HG03135 (cell line): Measurements from ENCODE around the gene COX8A.
A peak's percentile ranks its signal among the peaks of the same experiment; 100 is the strongest.
"Not testable (repeated sequence)": the region's sequence is repeated elsewhere in the genome, so short reads cannot be mapped to it uniquely, and the experiment has no call there.

Experiments used
- ATAC-seq: cut with Tn5 transposase; IDR thresholded peaks from one replicate; pipeline ENCODE4 v1.9.1; 2021; ENCODE audit warnings: mild to moderate bottlenecking, moderate library complexity; ENCODE audit not compliant: unreplicated experiment

The COX8A gene

DNA sequence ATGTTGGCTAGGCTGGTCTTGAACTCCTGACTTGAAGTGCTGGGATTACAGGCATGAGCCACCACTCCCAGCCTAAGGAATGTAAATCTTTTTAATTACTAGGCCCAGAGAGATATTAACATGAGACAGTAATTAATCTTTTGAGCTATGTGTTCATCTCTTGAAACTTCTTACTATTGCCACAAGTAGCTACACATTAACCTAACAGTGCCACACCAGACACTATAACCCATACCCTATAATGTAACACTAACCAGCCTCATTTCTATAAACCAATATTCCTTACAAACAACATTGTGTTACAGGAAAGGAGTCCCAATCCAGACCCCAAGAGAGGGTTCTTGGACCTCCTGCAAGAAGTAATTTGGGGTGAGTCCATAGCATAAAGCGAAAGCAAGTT, 8.0 kb upstream of the COX8A start:
- no peak for ATAC-seq

DNA sequence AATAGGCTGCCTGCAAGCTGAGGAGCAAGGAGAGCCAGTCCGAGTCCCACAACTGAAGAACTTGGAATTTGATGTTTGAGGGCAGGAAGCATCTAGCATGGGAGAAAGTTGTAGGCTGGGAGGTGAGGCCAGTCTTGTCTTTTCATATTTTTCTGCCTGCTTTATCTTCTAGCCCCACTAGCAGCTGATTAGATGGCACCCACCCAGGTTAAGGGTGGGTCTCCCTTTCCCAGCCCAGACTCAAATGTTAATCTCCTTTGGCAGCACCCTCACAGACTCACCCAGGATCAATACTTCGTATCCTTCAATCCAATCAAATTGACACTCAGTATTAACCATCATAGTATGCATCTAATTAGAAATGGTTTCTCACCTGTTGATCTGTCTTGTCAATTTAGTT, 5.0 kb upstream of the COX8A start:
- no peak for ATAC-seq

DNA sequence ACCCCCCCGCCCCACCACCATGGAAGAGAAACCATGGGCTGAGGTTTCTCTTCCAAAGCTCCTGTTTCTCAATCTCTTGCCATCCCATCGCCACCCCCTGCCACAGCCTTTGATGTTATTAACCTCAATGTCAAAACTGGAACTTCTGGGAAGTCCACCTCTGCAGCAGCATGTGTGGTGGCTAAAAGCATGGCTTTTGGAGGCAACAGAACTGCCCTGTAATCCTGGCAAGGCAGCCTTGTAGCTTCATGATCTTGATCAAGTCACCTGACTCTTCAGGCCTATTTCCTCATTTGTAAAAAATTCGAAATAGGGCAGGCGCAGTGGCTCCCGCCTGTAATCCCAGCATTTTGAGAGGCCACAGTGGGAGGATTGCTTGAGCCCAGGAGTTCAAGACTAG, 3.5 kb upstream of the COX8A start:
- no peak for ATAC-seq

DNA sequence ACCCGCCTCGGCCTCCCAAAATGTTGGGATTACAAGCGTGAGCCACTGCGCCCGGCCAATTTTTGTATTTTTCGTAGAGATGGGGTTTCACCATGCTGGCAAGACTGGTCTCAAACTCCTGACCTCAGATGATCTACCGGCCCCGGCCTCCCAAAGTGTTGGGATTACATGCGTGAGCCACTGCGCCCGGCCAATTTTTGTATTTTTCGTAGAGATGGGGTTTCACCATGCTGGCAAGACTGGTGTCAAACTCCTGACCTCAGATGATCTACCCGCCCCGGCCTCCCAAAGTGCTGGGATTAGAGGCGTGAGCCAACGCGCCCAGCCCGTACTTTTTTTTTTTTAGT, 535 bp upstream of the COX8A start:
- ATAC-seq = not testable (repeated sequence)

DNA sequence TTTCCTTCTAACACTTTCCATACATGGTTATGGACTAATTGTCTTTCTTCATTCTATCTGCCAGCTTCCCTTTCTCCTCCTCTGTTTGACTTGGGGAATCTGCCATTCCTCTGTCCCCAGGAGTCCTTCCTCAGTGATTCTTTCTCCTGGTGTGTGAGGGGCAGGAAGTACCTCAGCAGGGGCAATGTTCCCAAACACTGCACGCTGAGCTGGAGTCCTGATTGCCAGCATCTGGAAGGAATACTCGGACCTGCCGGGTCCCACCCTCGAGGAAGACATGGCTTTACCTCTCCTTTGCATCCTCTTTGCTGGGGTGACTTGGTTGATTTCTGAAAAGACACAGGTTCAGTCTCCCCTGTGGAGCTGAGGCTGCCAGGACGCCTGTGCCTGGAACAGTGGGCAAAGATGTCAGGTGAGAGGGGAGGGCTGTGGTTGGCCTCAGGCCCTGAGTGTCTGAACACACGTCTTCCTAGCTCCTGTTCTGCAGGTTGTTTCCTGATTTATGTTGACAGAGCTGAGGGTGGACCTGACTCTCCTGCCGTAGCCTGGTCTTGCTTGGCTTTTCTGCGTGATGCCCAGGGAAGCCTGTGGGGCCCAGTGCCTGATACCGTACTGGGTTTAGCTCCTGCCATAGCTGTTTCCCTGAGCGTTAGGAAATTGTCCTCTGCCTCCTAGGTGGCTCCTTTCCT, 4.3 kb downstream of the COX8A start:
- no peak for ATAC-seq

DNA sequence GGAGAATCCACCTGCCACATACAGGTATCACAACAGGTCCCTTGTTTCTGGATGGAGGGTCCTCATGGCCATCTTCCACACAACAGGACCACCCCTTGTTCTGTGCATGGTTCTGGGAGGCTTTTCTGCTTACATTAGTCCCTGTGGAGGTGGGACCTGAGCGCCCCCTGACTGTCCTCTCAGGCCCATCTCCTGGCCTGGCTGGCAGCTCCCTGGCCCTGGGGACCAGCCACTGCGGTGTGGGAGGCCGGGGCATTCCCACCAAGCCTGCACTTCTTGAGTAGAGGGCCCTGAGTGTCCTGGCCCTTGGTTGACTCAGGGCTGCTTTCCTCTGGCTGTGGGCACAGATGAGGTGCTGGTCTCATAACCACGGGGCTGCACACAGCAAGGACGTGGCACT, 5.0 kb downstream of the COX8A start:
- no peak for ATAC-seq

DNA sequence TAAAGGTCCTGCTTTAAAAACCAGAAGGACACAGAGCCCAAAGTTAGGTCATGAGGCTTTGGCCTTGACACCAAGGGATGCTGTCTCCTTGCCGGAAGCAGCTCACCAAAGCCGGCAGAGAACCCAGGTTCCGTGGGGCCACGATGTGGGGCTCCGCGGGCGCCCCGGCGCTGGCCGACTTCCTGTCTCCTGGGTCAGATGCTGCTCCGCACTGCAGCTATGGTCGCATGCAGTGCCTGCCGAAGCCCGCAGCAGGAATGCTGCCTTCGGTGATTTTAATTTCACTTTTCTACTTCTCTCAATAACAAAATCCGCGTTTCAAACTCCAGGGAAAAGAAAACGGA, 11.4 kb downstream of the COX8A start:
- peak; percentile 36 for ATAC-seq

DNA sequence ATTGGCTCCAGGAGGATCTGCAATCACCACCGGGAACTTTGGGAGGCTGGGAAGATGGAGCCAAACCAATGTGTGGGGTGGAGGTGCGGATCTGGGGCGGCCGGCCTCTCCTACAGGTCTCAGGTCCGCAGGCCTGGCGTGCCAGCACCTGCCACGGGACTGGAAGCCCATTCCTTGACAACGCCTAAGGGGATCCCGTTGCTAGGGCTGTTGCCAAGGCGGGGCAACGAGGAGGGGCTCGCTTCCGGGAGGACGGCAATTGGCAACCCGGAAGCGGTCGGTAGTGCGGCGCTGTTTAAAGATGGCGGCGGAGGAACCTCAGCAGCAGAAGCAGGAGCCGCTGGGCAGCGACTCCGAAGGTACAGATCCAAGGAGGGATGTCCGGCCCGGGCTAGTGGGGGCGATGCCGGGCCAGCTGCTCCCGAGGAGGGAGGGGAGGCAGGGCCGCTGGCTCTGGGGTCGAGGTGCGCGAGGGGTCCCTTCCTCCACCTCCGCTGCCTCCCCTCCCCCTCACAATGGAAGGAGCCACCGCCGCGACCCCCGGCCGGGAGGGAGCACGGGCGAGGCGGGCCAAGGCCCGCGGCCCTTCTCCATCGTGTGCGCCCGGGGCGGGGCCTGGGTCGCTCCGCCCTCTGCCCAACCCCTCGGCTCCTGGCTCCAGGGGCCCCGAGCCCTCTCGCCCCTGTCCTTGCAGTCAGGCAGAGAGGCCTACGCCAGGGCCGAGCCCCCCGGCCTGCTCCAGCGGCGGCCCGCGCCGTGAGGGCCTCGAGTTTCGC, 11.9 kb downstream of the COX8A start, which contains the start of gene OTUB1:
OTUB1 (plus strand) TSS at position 283 of the 776 bp plus-strand sequence; CDS start at position 302, 19 bp downstream.
- ATAC-seq = peak; percentile 79

DNA sequence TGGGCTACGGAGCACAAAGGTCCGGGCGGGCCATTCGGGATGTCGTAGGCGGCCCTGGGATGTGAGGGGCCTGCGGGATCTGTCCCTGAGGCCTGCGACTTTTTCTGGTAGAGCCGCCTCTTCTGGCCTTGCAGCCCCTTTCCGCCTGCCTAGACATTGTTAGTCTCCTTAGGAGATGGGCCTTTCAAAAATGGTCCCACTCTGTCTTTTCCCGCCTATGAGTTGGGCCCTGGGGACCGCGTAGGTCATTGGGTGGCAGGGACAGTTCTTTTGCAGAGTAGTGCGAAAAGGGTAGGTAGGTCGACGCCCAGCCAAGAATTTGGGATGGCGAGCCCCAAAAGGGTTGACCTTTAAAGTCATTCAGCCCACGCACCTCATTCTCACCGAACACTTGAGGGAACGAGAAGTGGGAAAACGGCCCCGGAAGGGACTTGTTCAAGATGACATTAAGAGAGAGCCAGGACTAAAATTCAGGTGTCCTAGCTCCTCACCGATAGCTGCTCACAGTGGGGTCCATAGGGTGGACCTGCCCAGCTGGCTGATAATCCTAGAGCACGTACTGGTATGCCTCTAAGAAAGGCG, 12.6 kb downstream of the COX8A start:
- ATAC-seq = no peak

DNA sequence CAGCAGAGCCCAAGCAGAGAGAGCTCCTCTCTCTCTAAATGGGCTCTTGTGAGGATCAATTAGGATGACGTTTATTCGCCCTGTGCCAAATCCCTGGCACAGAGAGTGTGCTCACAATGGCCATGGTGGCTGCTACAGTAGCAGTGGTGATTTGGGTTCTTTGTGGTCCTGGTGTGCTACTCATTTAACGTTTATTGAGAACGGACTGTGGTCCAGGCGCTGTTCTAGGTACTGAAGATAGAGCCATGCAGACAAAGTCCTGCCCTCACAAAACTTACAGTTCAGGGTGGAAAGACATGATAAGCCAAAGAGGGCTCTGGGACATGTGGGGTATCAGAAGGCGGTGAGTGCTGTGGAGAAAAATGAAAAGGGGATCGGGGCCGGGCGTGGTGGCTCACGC, 17.1 kb downstream of the COX8A start:
- ATAC-seq = no peak

DNA sequence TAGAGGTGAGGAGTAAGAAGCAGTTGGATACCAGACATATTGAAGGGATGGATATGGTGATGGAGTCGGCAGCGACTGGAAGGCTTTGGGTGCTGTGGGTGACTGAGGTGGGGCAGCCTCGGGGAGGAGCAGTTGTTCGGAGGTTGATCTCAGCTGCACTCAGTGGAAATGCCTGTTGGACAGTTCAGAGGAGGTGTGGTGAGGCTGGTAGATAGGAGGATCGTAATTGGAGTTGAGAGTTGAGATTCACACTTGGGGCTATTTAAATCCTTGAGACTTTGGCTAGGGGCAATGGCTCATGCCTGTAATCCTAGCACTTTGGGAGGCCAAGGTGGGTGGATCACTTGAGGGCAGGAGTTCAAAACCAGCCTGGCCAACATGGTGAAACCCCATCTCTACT, 18.7 kb downstream of the COX8A start:
- no peak for ATAC-seq

DNA sequence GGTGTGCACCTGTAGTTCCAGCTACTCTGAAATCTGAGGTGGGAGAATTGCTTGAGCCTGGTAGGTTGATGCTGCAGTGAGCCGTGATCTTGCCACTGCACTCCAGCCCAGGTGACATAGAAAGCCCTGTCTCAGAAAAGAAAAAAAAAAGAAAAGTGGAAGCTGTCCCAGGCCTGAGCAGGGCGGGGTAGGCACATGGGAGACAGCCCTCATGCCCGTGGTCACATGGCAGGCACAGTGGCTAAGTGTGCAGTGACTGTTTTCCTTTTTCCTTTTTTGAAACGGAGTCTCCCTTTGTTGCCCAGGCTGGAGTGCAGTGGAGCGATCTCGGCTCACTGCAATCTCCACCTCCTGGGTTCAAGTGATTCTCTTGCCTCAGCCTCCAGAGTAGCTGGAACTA, 19.6 kb downstream of the COX8A start:
- no peak for ATAC-seq

DNA sequence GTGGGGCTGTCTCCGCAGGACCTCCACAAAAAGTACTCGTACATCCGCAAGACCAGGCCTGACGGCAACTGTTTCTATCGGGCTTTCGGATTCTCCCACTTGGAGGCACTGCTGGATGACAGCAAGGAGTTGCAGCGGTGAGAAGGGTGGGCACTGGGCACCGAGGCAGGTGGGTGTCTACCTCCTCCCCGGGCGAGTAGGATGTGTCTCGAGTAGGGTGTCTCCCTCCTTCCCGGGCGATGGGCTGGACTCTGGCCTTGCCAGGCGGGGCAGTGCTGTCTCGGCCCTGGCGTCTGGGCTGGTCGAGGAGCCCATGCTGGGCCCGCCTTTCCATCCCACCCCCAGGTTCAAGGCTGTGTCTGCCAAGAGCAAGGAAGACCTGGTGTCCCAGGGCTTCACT, 22.1 kb downstream of the COX8A start:
- ATAC-seq = no peak

DNA sequence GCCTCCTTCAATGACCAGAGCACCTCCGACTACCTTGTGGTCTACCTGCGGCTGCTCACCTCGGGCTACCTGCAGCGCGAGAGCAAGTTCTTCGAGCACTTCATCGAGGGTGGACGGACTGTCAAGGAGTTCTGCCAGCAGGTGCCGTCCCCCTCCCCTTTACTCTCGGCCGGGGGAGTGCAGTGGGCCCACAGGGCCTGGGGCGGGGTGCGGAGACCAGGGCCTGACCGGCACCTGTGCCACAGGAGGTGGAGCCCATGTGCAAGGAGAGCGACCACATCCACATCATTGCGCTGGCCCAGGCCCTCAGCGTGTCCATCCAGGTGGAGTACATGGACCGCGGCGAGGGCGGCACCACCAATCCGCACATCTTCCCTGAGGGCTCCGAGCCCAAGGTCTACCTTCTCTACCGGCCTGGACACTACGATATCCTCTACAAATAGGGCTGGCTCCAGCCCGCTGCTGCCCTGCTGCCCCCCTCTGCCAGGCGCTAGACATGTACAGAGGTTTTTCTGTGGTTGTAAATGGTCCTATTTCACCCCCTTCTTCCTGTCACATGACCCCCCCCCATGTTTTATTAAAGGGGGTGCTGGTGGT, 22.8 kb downstream of the COX8A start:
- no peak for ATAC-seq

DNA sequence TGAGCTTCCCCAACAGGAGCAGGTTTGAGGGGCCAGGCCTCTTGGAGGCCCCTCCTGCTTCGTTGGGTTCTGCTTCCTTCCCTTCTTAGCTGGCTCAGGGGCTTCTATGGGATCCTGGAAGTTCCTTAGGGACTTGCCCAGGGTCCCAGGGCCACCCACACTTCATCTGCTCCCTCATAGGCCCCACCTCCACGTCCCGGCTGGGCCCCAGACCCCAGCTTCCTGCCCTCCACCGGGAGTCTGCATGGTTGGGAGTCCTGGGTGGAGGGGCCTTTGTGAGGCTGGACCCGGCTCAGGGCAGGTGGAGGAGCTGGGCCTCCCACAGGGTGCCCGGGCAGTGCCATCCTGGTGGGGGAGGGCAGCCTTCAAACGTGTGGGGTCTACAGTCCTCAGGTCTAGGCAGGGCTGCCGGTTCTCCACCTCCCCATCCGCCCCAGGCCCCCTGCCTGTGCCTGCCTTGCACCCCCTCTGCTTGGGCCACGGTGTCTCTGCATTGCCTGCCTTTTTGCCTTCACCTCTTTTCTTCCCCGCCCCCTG, 23.4 kb downstream of the COX8A start:
- no peak for ATAC-seq

DNA sequence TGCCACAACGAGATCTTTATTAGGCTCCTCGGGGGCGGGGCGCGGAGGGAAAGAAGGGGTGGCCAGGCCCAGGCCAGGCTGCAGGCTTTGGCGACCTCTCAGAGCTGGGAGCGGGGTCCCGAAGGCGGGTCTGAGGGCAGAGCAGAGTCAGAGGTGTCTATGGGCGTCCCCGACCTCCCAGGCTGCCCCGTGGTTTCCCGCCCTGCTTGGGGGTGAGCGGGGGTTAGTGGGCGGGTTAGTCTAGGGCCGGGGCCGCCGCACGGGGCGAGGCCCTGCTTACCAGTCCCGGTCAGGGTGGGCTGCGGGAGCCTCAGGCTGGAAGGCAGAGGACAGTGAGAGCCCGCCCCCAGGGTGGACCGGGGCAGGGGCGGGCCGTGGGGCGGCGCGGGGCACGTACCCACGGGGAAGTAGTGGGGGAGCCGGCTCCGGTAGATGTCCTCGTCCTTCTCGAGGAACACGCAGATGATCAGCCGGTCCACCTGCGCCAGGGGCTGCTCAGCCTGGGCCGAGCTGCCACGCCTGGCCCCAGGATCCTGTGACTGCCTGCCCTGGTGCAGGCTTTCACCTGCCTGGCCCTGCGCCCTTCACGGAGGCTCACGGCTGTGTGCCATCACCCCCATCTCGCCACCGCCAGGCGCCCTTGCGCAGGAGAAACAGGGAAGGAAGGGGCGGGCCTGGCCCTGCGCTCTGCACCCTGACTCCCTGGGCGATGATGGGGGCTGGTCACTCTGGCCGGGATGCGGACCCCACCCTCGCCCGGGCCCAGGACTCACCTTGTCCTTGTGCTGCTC, 24.3 kb downstream of the COX8A start:
- ATAC-seq = no peak

DNA sequence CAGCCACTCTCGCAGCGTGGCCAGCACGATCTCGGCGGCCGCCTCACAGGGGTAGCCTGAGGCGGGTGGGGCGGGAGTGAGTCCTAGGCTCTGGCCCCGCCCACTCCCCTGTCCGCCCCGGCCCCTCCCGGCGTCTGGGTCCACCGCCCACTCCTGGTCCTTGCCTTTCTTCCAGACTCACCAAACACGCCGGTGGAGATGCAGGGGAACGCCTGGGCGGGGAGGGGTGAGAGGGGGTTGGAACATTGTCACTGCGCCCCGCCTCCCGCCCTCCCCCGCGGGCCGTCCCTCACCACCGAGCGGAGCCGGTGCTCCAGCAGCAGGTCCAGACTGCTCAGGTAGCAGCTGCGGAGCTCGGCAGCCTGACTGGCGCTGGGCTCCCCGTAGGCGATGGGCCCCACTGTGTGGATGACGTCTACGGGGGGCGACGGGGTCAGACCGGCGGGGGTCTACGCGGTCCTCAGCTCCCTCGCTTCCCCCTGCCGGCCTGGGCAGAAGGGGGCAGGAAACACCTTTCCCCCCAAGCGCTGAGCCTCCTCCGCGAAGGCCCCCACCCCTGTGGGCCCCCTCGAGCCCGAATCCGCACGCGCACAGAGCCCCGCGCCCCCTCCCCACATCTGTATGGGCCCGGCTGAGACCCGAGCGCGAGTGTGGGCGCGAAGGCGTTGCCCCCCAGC, 25.1 kb downstream of the COX8A start:
- ATAC-seq = no peak

DNA sequence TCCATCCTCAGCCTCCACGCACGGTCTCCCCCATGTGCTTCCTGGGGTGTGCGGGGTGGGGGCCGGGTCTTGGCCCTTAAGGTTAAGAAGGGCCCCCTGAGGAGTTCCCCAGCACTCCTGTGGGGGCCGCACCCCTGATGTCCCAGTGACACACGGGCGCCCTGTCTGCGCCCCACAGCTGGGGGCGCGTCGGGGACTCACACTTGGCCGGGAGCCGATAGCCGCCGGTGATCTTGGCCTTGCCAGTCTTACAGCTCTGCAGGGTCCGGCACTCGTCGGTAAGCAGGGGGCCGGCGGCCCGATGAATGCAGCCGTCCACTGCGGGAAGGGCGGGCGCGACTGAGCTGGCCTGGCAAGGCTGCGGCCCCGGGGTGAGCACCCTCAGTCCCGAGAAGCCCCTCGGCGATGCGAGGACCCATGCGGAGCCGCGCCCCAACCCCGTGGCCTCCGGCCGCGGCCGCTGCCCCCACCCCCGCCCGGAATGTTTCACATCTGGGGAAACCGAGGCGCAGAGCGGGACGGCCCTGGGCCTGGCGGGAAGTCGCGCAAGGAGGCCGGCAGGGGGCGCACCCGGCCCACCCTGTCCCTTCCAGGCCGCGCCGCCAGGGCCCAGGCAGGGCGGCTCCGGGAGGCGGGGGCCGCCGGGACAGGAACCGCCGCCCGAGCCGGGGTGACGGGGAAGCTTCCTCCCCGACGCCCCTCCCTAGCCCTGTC, 25.8 kb downstream of the COX8A start:
- ATAC-seq = no peak

DNA sequence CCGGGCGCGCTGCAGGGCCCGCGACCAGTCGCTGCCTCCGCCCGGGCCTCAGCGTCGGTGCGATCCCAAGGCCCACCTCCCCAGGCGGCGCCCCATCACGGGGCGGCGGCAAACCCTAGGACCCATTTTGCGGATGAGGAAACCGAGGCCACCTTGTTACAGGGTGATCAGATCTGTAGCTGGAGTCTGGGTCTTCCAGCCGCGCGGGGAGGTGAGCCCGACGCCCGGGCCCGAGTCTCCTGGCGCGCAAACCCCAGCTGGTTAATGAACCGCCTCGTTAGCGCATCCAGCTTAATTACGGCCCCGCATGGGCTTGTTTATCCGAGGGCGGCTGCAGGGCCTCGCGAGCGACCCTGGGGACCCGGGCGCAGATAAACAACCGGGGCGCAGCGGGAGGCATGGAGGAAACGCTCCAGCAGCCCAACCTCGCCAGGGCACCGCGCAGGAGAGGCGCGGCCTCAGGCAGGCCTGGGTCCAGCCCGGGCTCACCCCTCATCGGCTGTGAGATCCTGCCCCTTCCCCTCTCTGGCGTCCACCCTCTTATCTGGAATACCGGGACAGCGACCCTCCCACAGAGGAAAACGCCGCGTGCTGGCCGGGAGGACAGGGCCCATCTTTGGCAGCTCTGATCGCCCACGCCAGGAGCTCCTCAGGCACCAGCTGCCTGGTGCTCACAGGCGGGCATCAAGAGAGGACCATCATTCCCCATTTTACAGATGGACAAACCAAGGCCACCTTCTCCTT, 26.5 kb downstream of the COX8A start:
- ATAC-seq = no peak
